H9 (cell line): ENCODE measurements around the gene TMEM86B. TPM values are rescaled to one million over a fixed set of nuclear protein-coding genes. Genes with fewer than 3 reads are reported as not detected.

Source experiments
- DNase-seq: peaks from one replicate; pipeline ENCODE4 v3.0.0-alpha.2; 2017
- H2AFZ ChIP-seq: one replicate; pipeline ENCODE4 v1.6.1; 2013; ENCODE audit warnings: mild to moderate bottlenecking, low read length, control low read depth, moderate library complexity
- H2AK5ac ChIP-seq: 2 replicates; pipeline ENCODE4 v1.6.1; 2013; ENCODE audit warnings: low read length, control low read depth, mixed read lengths; ENCODE audit not compliant: insufficient read length
- H2BK120ac ChIP-seq: one replicate; pipeline ENCODE4 v1.6.1; 2013; ENCODE audit warnings: low read depth, mild to moderate bottlenecking, low read length, control low read depth, inconsistent platforms; ENCODE audit not compliant: poor library complexity, severe bottlenecking
- H2BK12ac ChIP-seq: 2 replicates; pipeline ENCODE4 v1.6.1; 2013; ENCODE audit warnings: low read length, control low read depth, mixed read lengths, low read depth; ENCODE audit not compliant: insufficient read length
- H2BK15ac ChIP-seq: 2 replicates; pipeline ENCODE4 v1.6.1; 2013; ENCODE audit warnings: low read depth, low read length, control low read depth
- H2BK20ac ChIP-seq: one replicate; pipeline ENCODE4 v1.6.1; 2013; ENCODE audit warnings: low read depth, mild to moderate bottlenecking, low read length, control low read depth, inconsistent platforms; ENCODE audit not compliant: poor library complexity, severe bottlenecking
- H2BK5ac ChIP-seq: 2 replicates; pipeline ENCODE4 v1.6.1; 2013; ENCODE audit warnings: low read length, control low read depth, mixed read lengths; ENCODE audit not compliant: insufficient read length
- H3K14ac ChIP-seq: 2 replicates; pipeline ENCODE4 v1.6.1; 2013; ENCODE audit warnings: low read length, control low read depth; ENCODE audit not compliant: insufficient read depth
- H3K18ac ChIP-seq: 2 replicates; pipeline ENCODE4 v1.6.1; 2013; ENCODE audit warnings: low read depth, mild to moderate bottlenecking, mixed read lengths, low read length, control low read depth; ENCODE audit not compliant: insufficient read length
- H3K23ac ChIP-seq: 2 replicates; pipeline ENCODE4 v1.6.1; 2013; ENCODE audit warnings: low read length, control low read depth, mixed read lengths, low read depth; ENCODE audit not compliant: insufficient read length
- H3K23me2 ChIP-seq: 2 replicates; pipeline ENCODE4 v1.6.1; 2013; ENCODE audit warnings: low read depth, mild to moderate bottlenecking, mixed read lengths, low read length, control low read depth; ENCODE audit not compliant: insufficient read length, poor library complexity, severe bottlenecking
- H3K27ac ChIP-seq: 2 replicates; pipeline ENCODE4 v1.5.1; 2013; ENCODE audit warnings: low read length, control low read depth, mixed read lengths, low read depth; ENCODE audit not compliant: insufficient read length
- H3K27me3 ChIP-seq: 2 replicates; pipeline ENCODE4 v1.6.1; 2013; ENCODE audit warnings: low read length, control low read depth, inconsistent platforms; ENCODE audit not compliant: insufficient read depth
- H3K4ac ChIP-seq: 2 replicates; pipeline ENCODE4 v1.6.1; 2013; ENCODE audit warnings: low read depth, mild to moderate bottlenecking, control low read depth, inconsistent platforms, low read length, moderate library complexity
- H3K4me1 ChIP-seq: 2 replicates; pipeline ENCODE4 v1.6.1; 2013; ENCODE audit warnings: low read length, control low read depth, inconsistent platforms; ENCODE audit not compliant: insufficient read depth
- H3K4me2 ChIP-seq: 2 replicates; pipeline ENCODE4 v1.6.1; 2013; ENCODE audit warnings: low read length, control low read depth, mixed read lengths; ENCODE audit not compliant: insufficient read length, insufficient read depth
- H3K56ac ChIP-seq: 2 replicates; pipeline ENCODE4 v1.6.1; 2013; ENCODE audit warnings: low read depth, mild to moderate bottlenecking, mixed read lengths, low read length, control low read depth; ENCODE audit not compliant: insufficient read length
- H3K79me1 ChIP-seq: 2 replicates; pipeline ENCODE4 v1.6.1; 2013; ENCODE audit warnings: low read depth, mild to moderate bottlenecking, moderate library complexity, low read length, control low read depth, inconsistent platforms; ENCODE audit not compliant: insufficient read depth, poor library complexity, severe bottlenecking
- H3K79me2 ChIP-seq: 2 replicates; pipeline ENCODE4 v1.6.1; 2013; ENCODE audit warnings: low read length, control low read depth, inconsistent platforms; ENCODE audit not compliant: insufficient read depth
- H3K9ac ChIP-seq: 2 replicates; pipeline ENCODE4 v1.6.1; 2013; ENCODE audit warnings: low read length, control low read depth, mixed read lengths; ENCODE audit not compliant: insufficient read length; ENCODE audit errors: extremely low read depth
- H3K9me3 ChIP-seq: one replicate; pipeline ENCODE4 v1.6.1; 2013; ENCODE audit warnings: low read depth, low read length, inconsistent platforms; ENCODE audit not compliant: control insufficient read depth
- H3T11ph ChIP-seq: one replicate; pipeline ENCODE4 v1.6.1; 2013; ENCODE audit warnings: mild to moderate bottlenecking, low read length, control low read depth, inconsistent platforms
- H4K20me1 ChIP-seq: one replicate; pipeline ENCODE4 v1.6.1; 2013; ENCODE audit not compliant: control insufficient read depth, insufficient read length, insufficient read depth
- H4K5ac ChIP-seq: 2 replicates; pipeline ENCODE4 v1.6.1; 2013; ENCODE audit warnings: low read depth, mild to moderate bottlenecking, mixed read lengths, low read length, control low read depth; ENCODE audit not compliant: insufficient read length
- H4K8ac ChIP-seq: replicated peaks from 2 replicates; pipeline ENCODE4 v1.6.1; 2013; ENCODE audit warnings: low read length, control low read depth, mixed read lengths, low read depth; ENCODE audit not compliant: insufficient read length
- H4K91ac ChIP-seq: 2 replicates; pipeline ENCODE4 v1.6.1; 2013; ENCODE audit warnings: low read depth, mild to moderate bottlenecking, moderate library complexity, mixed read lengths, low read length, control low read depth; ENCODE audit not compliant: insufficient read length
- H3K27ac Mint-ChIP-seq, 3 experiments: 2 replicates in 2 of 3; 3 replicates in 1 of 3; pipeline ENCODE4 v1.8.0; 2020 to 2021; ENCODE audit warnings: mixed read lengths in 3 of 3, mild to moderate bottlenecking in 1 of 3, moderate library complexity in 1 of 3
- H3K27me3 Mint-ChIP-seq: 2 replicates; pipeline ENCODE4 v1.8.0; 2021; ENCODE audit warnings: low read depth, mild to moderate bottlenecking, moderate library complexity, mixed read lengths
- H3K36me3 Mint-ChIP-seq, 3 experiments: 2 replicates in 2 of 3; 3 replicates in 1 of 3; pipeline ENCODE4 v1.8.0; 2020 to 2021; ENCODE audit warnings: low read depth in 3 of 3, mixed read lengths in 3 of 3; ENCODE audit not compliant: insufficient read depth in 1 of 3
- H3K4me1 Mint-ChIP-seq, 2 experiments: 2 replicates each; pipeline ENCODE4 v1.8.0; 2020; ENCODE audit warnings: mixed read lengths in 2 of 2
- H3K4me3 Mint-ChIP-seq, 2 experiments: 2 replicates in 1 of 2; 3 replicates in 1 of 2; pipeline ENCODE4 v1.8.0; 2020 to 2021; ENCODE audit warnings: mild to moderate bottlenecking in 2 of 2, mixed read lengths in 2 of 2, moderate library complexity in 1 of 2
- H3K9me3 Mint-ChIP-seq, 2 experiments: 2 replicates in 1 of 2; 3 replicates in 1 of 2; pipeline ENCODE4 v1.8.0; 2020; ENCODE audit warnings: mild to moderate bottlenecking in 2 of 2, mixed read lengths in 2 of 2, moderate library complexity in 1 of 2
- CTCF ChIP-seq: fragments of 200-600 bp; sonication (generic); conservative IDR thresholded peaks from 3 replicates; pipeline ENCODE4 v1.8.0; 2021; ENCODE audit warnings: antibody characterized with exemption, mild to moderate bottlenecking
- WGBS: extraction: QIAGEN DNeasy Blood & Tissue Kit; methylation state at CpG from one replicate; pipeline ENCODE4 v1.1.7; 2013; ENCODE audit warnings: missing lambda C conversion rate, low lambda C conversion rate, mixed read lengths; ENCODE audit not compliant: insufficient read length; ENCODE audit errors: extremely low coverage; 5-methylcytosine and 5-hydroxymethylcytosine counted together
- total RNA-seq: library from RNA; stranded (reverse); gene quantifications from 2 replicates; pipeline ENCODE4 v1.2.1, GENCODE V29; 2021

The TMEM86B gene
- total RNA-seq, 1 experiment from 2014 or later = 4.5 TPM

GRCh38 chr19:55209693-55210472 is 18.7 kb downstream of the TMEM86B start:
- Histone ChIP-seq H3K56ac (no peak overlapping the region), H3K23me2 (no peaks in the 10 kb centered on the region), H3K9ac (no peak overlapping the region), H3K4me2 (no peak overlapping the region), H3K4ac (no peak overlapping the region), H3K4me1 (no peaks in the 10 kb centered on the region), H3K79me2 (no peaks in the 10 kb centered on the region), H3K14ac (no peak overlapping the region), H2BK20ac (no peak overlapping the region), H2BK15ac (no peak overlapping the region), H4K5ac (no peak overlapping the region), H2AK5ac (no peak overlapping the region), H4K8ac (no peak overlapping the region), H2BK120ac (no peak overlapping the region), H2AFZ (no peak overlapping the region), H2BK5ac (no peak overlapping the region), H2BK12ac (no peak overlapping the region), H3K9me3 (no peaks in the 10 kb centered on the region), H3K27me3 (no peaks in the 10 kb centered on the region), H3K27ac (no peak overlapping the region), H3T11ph (no peak overlapping the region), H3K79me1 (no peaks in the 10 kb centered on the region), H3K23ac (no peak overlapping the region), H4K20me1 (no peaks in the 10 kb centered on the region), H4K91ac (no peak overlapping the region), H3K18ac (no peak overlapping the region)
- TF ChIP-seq CTCF = no peak
- WGBS = no CpG with 5 or more reads among the region's 17 CpGs
- DNase-seq = no peak
- Mint-ChIP-seq H3K27me3 (peaks cover 41% of the 10 kb centered on the region), H3K9me3 (peaks cover 19 to 34% of the 10 kb centered on the region in 2 experiments), H3K27ac (no peak overlapping the region), H3K4me1 (peaks cover 9 to 12% of the 10 kb centered on the region in 2 experiments), H3K36me3 (peaks cover 0 to 6% (median 6%) of the 10 kb centered on the region in 3 experiments; a peak in 4 of 7 replicates), H3K4me3 (no peak overlapping the region)
